DOHH2 (cell line): ENCODE results near the gene C11orf54.

Experiments used
- CTCF ChIP-seq: fragments of 200-600 bp; sonication (generic); IDR thresholded peaks from one replicate; pipeline ENCODE4 v1.5.1; 2014; ENCODE audit warnings: antibody characterized with exemption, mild to moderate bottlenecking, low read depth, low read length; ENCODE audit not compliant: poor library complexity, severe bottlenecking
- EZH2phosphoT487 ChIP-seq: fragments of 200-600 bp; sonication (generic); IDR thresholded peaks from 2 replicates; pipeline ENCODE4 v1.6.1; 2017; ENCODE audit warnings: borderline replicate concordance, mild to moderate bottlenecking, antibody characterized with exemption, low read length, moderate library complexity, mixed read lengths

- TF ChIP-seq CTCF (no peak), EZH2phosphoT487 (no peak)
Measured at GRCh38 chr11:93765551-93765950, 24.1 kb downstream of the C11orf54 start.
